HPDE6-E6E7 (cell line): Measurements from ENCODE around the gene RAB31.

Experiments used
- DNase-seq: peaks from one replicate; pipeline ENCODE4 v3.0.0; 2011; ENCODE audit warnings: missing footprints; ENCODE audit errors: extremely low spot score

The RAB31 gene

DNA sequence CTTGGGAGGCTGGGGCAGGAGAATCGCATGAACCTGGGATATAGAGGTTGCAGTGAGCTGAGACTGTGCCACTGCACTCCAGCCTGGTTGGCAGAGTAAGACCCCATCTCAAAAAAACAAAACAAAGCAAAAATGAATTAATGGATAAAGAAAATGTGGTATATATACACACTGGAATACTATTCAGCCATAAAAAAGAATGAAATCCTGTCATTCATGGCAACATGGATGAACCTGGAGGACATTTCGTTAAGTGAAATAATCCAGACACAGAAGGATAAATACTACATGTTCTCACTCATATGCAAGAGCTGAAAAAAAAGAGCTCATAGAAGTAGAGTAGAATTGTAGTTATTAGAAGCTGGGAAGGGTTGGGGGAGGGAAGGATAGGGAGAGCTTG, 80.8 kb downstream of the RAB31 start:
- DNase-seq = no peak

DNA sequence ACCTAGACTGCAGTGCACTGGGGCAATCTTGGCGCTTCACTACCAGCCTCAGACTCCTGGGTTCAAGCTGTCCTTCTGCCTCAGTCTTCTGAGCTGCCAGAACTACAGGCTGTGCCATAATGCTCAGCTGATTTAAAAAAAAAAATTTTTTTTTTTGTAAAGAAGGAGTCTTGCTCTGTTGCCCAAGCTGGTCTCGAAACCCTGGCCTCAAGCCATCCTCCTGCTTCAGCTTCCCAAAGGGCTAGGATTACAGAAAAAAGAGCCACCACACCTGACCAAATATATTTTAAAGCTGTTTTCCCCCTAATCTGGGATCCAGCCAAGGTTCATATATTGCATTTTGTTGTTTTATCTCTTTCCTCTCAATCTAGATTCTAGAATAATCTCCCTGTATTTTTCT, 82.2 kb downstream of the RAB31 start:
- no peak for DNase-seq

DNA sequence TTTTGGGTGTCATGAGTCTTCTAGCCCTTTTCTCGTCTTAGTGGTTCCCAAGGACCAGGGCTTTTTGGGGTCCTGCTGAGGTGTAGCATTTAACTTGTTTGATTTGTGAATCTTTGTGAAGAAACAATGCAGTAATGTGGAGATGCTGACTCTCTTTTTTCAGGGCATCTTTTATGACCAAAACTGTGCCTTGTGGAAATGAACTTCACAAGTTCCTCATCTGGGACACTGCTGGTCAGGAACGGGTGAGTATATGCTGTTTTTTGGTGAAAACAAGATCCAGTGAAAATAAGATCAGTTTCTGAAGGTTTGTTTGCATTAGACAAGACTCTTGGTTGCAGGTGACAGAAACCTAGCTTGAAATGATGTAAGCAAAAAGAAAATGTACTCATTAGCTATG, 83.9 kb downstream of the RAB31 start:
- no peak for DNase-seq

DNA sequence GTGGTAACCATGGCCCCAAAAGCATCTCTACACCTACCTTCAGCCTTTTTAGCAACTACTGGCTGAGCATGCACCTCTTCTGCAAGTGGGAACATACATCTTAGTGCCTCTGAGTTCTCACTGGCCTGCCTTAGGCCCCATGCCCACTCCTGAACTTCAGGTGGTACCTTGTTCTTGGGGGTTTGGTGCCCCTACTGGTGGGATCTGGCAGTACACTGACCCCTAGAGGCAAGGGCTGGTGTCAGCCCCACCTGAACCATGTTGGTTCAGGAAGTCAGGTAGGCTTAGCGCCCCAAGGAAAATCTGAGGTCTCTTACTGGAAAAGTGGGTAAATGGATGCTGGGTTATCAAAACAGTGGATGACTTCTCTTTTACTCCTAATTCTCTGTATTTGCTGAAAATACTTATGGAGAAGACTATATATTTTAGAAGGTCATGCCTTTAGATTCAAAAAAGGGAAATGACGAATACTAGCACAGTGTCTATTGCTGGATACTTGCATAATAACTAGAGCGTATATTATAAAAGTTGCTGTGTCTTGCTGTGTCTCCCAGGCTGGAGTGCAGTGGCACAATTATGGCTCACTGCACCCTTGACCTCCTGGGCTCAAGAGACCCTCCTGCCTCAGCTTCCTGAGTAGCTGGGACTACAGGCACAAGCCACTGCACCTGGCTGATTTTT, 84.6 kb downstream of the RAB31 start:
- no peak for DNase-seq

DNA sequence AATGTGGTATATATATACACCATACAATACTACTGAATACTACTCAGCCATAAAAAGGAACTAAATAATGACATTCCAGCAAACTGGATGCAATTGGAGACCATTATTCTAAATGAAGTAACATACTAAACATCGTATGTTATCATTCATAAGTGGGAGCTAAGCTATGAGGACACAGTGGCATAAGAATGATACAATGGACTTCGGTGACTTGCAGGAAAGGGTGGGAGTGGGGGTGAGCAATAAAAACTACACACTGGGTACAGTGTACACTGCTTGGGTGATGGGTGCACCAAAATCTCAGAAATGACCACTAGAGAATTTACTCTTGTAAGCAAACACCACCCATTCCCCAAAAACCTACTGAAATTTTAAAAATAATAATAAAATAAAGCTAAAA, 87.9 kb downstream of the RAB31 start:
- no peak for DNase-seq

DNA sequence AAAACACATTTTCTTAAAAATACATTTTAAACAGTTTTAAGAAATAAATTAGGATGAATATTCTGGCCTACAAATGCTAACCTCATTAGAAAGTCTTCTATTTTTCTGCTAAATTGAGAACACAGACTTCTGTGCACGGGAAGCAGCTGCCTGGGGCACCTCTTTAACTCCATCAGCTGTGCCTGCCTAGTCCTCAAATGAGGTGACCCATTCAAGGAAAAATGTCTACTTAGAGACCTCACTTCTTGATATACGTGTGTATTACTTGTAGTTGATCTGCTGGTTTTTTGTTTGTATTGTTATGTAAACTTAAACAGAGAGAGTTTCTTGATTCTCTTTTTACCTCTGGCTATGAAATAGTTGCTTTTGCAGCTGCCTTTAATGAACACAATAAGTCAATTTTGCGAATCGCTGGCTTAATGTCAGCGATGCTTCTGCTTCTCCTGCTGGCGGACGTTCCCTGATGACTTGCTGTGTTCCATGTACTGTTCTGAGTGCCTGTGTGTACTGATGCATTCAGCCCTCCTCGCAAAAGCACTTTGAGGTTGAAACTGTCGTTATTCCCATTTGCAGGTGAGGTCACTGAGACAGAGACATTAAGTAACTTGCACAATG, 88.9 kb downstream of the RAB31 start:
- DNase-seq = no peak

DNA sequence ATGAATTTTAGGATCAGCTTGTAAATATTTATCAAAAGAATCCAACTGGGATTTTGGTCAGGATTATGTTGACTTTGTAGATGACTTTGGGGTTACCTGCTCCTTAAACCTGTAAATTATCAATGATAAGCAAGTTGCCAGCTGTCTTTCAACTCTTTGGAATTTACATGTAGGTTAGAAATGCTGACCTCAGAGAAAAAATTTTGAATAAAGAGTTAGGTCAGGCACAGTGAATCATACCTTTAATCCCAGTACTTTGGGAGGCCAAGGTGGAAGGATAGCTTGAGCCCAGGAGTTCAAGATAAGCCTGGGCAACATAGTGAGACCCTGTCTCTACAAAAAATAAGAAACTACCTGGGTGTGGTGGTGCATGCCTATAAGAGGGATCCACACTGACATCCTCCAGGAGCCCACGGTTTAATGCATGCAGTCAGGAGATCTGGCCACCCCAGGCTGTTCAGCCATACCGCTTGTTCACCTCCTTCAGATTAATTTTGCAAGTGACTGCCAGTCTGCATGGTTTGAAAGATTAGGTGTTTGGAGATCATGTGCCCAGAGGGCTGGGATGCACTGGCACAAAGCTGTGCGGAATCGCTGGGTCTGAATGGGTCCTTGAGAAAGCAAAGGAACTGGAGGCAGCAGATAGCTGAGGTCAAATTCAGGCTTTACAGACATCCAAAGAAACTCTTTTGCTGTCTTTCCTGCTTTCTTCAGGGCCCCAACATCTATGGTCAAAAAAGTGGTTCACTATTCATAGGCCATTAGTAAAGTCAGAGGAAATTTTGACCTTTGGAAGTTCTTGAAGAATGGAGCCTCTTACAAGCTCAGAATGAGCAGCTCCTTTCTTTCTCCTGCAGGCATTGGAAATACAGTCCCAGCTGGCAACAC, 94.3 kb downstream of the RAB31 start:
- DNase-seq = no peak

DNA sequence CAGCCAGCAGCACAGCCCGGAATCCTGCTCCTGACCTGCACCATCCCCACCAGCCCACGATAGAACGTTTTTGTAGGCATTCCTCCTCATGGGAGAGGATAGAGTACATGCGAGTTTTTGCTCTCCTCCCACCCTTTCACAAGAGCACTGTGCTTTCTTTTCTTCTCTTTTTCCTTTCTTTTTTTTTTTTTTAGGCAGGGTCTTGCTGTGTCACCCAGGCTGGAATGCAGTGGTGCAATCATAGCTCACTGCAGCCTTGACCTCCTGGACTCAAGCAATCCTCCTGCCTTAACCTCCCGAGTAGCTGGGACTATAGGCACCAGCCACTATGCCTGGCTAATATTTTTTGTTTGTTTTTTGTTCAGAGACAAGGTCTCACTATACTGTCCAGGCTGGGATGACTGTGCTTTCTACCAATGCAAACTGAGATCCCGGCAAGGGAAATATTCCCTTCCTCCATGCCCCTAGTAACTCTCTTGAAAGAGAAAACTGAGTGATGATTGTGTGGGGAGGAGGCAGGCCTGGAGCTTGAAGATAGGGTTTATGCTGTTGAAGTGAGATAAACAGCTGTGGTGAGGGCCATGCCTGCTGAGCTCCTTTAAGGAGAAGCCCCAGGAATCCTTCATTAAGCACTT, 95.1 kb downstream of the RAB31 start:
- no peak for DNase-seq

DNA sequence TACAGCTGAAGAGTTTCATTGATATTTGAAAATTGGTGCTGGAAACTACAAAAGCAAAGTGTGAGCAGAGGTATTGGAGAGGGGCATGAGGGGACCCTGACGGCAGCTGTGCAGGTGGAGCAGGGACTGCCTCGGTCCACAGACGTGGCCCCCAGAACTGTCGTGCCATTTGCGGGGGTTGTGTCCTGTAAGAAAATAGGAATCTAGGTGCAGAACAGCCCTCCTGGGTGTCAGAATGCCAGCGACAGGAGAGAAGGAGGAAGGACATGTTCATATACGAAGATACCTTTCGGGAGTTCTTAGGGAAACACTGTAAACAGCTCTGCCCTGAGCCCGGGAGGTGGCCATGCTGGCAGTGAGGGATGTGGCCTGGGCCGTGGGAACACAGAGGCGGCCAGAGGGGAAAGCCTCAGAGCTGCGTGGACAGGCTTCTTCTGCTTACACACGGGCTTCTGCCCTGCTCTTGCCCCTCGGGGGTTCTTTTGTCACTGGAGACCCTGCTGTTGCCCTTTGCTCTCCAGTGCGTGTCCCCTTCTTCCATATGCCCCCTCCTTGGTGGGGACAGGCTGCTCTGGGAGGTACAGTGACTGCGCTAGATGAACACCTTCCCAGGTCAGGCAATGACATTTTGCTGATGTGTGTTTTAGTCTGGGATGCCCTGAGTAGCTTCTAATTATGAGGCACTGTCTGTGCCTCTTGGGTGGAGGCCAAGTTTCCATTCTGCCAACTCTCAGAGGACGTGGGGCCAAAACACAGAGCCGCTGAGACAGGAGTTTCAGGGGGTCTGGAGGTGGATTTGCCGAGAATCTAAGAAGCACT, 95.8 kb downstream of the RAB31 start:
- no peak for DNase-seq

DNA sequence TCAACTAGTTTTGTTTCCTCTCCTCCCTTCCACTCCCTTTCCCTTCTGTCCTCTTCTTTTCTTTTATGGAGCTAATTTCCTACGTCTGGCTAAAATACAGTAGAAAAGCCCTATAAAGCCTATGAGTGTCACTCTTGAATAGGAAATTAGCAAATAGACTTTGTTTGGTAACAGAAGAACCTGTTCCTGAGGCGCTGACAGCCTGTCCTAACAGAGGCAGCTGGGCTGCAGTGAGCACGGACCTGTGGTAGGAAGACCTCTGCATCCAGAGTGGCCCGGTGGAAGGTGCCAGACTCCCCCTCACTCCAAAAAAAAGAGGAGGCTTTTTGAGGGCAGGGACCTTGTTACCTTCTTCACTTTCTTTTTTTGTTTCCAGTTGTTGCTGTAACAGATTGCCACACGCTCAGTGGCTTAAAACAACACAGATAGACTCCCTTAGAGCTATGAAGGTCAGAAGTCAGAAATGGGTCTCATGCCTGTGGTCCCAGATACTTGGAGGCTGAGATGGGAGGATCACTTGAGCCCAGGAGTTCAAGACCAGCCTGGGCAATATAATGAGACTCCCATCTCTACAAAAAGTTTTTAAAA, 96.5 kb downstream of the RAB31 start:
- no peak for DNase-seq

DNA sequence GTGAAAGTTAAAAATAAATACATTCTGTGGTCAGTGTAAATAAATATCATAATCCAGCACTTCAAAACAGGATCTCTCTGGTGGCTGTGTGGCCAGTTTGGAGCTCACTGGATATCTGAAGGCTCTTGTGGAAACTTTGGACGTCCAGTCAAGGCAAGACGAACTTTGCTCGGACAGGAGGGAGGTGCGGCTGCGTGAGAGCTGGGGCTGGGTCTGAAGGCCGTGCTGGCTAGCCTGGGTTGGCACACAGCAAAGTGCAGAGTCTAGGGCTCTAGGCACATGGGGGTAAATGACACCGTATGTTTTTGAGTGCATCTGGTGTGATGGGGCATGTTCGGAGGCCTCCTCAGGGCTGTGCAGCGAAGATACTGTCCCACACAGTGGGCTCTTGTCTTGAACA, 98.8 kb downstream of the RAB31 start:
- DNase-seq = no peak

DNA sequence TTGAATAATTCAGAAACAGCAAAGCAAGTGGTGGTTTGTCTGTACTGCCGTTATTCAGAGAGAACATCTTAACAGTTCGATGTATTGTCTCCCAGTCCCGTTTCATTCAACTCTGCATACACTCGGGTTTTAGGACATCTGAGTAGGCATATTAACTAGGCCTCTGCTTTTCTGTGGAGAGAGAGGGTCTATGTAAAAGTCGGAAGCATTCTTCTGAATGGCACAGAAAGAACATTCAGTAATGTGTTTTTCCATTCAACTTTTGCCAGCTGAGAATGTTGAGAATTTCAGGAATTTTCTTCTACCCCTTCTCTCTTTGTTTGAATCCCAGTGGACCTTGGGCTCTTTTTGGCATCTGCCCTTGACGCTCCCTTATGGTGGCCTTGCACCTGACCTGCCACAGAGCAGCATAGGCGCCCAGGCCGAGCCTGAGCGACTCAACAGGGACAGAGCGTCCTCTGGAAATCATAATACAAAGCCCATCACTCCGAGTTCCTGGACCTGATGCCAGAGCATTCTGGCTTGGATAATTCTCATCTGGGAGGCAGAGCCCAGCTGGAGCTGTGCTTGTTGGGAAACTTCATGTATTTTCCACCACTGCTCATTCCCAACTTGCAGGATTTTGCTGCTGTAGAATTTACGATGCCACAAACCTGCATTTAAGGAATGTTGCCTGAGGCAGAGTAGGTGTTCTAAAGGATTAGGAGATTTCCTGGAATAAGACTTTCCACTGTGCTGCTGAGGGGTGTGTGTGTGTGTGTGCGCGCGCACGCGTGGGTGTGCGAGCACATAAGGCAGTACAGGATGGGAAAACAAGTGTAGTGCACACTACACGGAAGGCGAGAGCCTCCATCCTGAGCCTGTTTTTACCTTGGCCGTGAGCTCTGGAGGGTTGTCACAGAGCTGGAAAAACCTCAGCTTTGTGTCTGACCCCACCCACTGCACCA, 100.5 kb downstream of the RAB31 start:
- no peak for DNase-seq

DNA sequence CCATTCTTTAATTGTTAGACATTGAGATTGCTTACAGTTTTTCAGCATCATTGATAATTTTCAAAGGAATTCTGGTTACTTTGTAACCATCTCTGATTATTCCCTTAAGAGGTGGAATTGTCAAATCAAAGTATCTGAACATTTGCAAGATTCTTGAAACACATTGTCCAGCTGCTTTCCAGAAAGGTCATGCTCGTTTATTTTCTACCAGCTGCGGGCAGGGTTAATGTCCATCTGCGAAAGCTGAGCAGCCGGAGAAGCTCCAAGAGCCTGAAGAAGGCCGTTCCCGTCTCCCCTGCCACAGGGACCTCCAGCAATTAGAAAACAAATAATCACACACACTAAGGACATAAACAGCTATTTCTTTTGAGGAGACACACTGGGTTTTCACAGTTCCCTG, 101.6 kb downstream of the RAB31 start:
- no peak for DNase-seq

DNA sequence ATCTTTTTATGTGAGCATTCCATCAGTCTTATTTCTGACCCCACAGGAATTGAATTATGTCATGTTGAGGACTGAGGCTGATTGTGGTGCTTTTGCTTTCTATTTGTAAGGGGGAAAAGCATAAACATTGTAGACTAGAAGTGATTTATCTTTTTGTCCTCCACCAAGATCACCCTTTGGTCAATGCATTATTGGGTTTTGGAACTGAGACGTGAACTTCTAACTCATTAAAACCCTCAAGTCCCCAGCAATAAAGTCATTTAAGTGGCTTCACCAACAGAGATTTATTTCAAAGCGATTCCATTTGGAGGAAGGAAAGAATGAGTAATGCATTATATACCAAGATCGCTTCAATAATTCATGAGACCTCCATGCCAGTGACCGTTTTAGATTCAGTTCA, 102.2 kb downstream of the RAB31 start:
- DNase-seq = no peak

DNA sequence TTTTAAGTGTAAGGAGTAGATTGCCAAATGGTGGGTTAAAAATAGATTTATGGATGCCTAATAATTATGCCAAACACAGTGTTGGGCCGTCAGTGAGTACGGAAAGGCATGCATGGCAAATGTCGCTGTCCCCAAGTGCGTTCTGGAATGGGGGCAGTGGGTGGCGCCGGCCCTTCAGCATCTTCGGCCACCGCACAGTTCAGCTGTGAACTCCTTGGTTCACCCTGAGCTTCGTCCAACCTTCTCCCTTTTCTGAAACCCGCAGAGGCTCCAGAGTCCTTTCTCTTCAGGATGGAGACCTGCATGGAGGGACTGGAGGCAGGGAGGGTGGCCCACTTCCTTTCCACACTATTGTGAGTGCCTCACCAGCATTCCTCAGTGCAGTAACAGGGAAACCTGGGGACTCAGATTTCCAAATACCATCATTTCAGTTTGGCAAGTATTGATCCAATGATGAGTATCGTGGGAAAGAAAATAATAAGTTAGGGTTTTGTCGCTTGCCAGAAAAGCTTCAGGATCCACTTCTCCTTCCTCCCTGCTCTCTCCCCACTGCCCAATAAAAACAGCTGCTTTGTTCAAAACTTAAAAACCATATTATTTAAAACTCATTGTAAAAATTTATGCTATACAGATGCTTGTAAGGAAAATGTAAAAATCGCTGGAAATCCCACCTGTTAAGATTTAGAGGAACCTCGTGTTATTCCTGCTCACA, 103.0 kb downstream of the RAB31 start:
- no peak for DNase-seq

DNA sequence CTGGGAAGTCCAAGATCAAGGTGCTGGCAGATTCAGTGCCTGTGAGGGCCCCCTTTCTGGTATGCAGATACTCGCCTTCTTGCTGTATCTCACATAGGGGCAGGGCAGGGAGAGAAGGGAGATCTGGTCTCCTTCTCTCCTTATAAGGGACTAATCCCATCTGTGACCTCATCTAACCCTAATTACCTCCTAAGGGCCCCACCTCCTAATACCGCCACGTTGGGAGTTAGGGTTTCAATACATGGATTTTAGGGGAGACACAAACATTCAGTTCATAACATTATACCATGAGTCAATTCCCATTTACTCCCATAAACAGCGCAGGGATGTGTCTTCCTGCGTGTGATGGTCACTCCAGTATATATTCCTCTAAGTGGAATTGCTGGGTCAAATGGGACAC, 103.9 kb downstream of the RAB31 start:
- no peak for DNase-seq

DNA sequence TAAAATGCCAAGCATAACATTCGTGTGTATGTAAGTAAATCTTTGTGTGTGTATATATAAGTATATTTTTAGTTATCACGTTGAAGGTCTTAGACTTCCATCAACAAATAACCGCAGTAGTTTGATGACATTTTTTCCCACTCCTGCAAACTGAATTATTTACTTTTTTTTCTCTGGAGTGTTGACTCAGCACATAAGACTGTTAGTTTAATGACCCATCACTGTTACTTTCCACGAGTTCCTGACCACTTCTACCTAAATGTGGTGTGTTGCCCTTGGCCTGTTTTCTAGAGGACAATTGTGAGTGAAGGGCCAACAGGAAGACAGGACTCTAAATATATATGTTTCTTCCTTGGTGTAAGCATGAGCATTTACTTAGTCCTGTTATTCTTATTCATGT, 106.3 kb downstream of the RAB31 start:
- no peak for DNase-seq

DNA sequence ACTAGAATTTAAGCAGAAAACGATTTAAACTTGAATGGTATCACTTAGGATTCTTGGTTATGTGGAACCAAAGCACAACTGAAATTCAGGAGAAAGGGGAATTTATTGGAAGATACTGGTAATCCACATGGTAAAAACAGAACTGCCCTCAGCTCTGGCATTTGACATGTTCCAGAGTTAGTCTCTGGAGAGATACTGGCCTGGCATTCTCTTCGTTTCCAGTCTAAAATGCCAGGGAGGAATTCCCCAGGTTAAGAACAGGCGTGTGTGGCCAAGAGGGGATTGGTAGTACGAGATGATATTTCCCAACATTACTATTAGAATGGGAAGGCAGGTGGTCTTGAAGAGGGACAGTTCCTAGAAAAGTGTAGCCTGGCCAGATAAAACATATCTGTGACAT, 109.2 kb downstream of the RAB31 start:
- no peak for DNase-seq

DNA sequence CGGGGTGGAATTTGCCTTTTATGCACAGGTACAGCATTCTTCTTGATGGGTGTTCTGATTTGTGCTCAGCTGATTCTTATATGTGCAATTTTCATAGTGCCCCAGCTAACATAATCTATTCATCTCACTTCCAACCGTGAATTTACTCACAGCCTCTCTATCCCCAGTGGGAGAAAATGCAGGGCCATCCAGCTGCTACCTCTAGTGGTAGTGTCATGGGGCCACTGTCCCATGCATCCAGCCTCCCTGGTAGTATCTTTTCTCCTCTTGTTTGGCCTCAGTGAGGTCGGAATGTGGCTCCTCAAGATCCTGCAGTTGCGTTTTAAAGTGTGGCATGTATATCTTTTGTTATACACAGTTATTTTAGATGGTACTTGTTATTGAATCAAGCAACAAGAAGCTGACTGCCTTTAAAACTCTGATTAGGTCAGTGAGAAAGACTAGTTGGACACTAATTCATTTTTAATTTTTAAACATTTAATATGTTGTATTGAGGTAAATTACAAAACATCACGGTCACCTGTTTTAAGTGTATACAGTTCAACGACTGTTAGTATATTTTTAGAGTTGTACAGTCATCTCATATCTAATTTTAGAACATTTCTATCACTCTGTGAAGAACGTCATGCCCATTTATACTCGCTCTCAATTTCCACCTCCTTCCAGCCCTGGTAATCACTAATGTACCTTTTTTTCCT, 109.8 kb downstream of the RAB31 start:
- DNase-seq = no peak
